GM06990 (cell line): ENCODE results near the gene NTRK2.

ENCODE experiments used
- DNase-seq: peaks from one replicate; pipeline ENCODE4 v3.0.0-alpha.2; 2011; ENCODE audit not compliant: insufficient read length; ENCODE audit errors: extremely low read depth
- H3K27me3 ChIP-seq: replicated peaks from 2 replicates; pipeline ENCODE4 v1.6.0; 2011; ENCODE audit warnings: low read length; ENCODE audit not compliant: control insufficient read depth, insufficient read depth
- H3K36me3 ChIP-seq: 2 replicates; pipeline ENCODE4 v1.5.1; 2011; ENCODE audit warnings: low read length; ENCODE audit not compliant: control insufficient read depth, insufficient read depth
- H3K4me3 ChIP-seq: replicated peaks from 2 replicates; pipeline ENCODE4 v1.5.1; 2011; ENCODE audit warnings: low read depth, mild to moderate bottlenecking, control low read depth, low read length
- CTCF ChIP-seq: IDR thresholded peaks from 2 replicates; pipeline ENCODE4 v1.5.1; 2011; ENCODE audit warnings: low read length, control low read depth, mild to moderate bottlenecking, inconsistent platforms; ENCODE audit not compliant: insufficient read depth, poor library complexity, severe bottlenecking

NTRK2 gene

GRCh38 chr9:84947412-84947972 is 278.0 kb downstream of the NTRK2 start:
- TF ChIP-seq CTCF = no peak
- DNase-seq = no peak
- no peaks in the 10 kb centered on the region for H3K36me3 ChIP-seq
- no peaks in the 10 kb centered on the region; the same call in 1 of the 2 replicates for H3K27me3 ChIP-seq
- no peak overlapping the region for H3K4me3 ChIP-seq

GRCh38 chr9:84949258-84949657 is 279.7 kb downstream of the NTRK2 start:
- H3K4me3 ChIP-seq = no peak overlapping the region
- H3K36me3 ChIP-seq = no peaks in the 10 kb centered on the region
- no peaks in the 10 kb centered on the region; the same call in 1 of the 2 replicates for H3K27me3 ChIP-seq
- DNase-seq = no peak
- no peak for TF ChIP-seq CTCF

- DNase-seq = no peak
- H3K36me3 ChIP-seq = no peaks in the 10 kb centered on the region
- no peak overlapping the region for H3K4me3 ChIP-seq
- TF ChIP-seq CTCF = no peak
- H3K27me3 ChIP-seq = no peaks in the 10 kb centered on the region; the same call in 1 of the 2 replicates
These were observed 280.4 kb downstream of the NTRK2 start for GRCh38 chr9:84949971-84950370.

- TF ChIP-seq CTCF = no peak
- Histone ChIP-seq H3K36me3 (no peaks in the 10 kb centered on the region), H3K4me3 (no peak overlapping the region), H3K27me3 (no peaks in the 10 kb centered on the region)
- DNase-seq = no peak
These were observed 281.6 kb downstream of the NTRK2 start for GRCh38 chr9:84950879-84951811.

- H3K4me3 ChIP-seq = no peak overlapping the region
- H3K36me3 ChIP-seq = no peaks in the 10 kb centered on the region
- no peak for DNase-seq
- H3K27me3 ChIP-seq = no peaks in the 10 kb centered on the region
- no peak for TF ChIP-seq CTCF
These were observed 283.8 kb downstream of the NTRK2 start for GRCh38 chr9:84953252-84953773.
